A204.1 (cell line): Measurements from ENCODE around the gene ATXN7.

Source experiments
- FAIRE-seq: peaks from 2 replicates; lab custom pipeline; 2012; peaks lifted over from hg19 to GRCh38; lab: Jason Lieb, UNC

ATXN7 gene

GRCh38 chr3:63863150-63864007 lies at the start of gene ATXN7, which contains the start of gene THOC7:
TSS of gene ATXN7 (plus strand) at chr3:63863867. CDS start at chr3:63912599, 48,732 bp downstream.
TSS of gene THOC7 (minus strand) at chr3:63863805. CDS start at chr3:63863790, 15 bp downstream.
- no peak for FAIRE-seq

- no peak for FAIRE-seq
These were observed 49.4 kb upstream of the ATXN7 start for GRCh38 chr3:63814237-63814636.

GRCh38 chr3:63817225-63817624 lies 46.4 kb upstream of the ATXN7 start:
- FAIRE-seq = no peak

- FAIRE-seq = peak; percentile 74
These were observed 45.2 kb upstream of the ATXN7 start for GRCh38 chr3:63818282-63819150.

GRCh38 chr3:63819151-63819398 lies 44.6 kb upstream of the ATXN7 start, which contains the start of gene C3orf49:
TSS of gene C3orf49 (plus strand) at chr3:63819299. CDS start at chr3:63819472, 173 bp downstream.
- FAIRE-seq = no peak

GRCh38 chr3:63824309-63824708 lies 39.4 kb upstream of the ATXN7 start:
- FAIRE-seq = no peak

- no peak for FAIRE-seq
These were observed 33.1 kb upstream of the ATXN7 start for GRCh38 chr3:63830526-63830925.

GRCh38 chr3:63832395-63832794 lies 31.3 kb upstream of the ATXN7 start:
- FAIRE-seq = no peak

- no peak for FAIRE-seq
These were observed 22.0 kb upstream of the ATXN7 start for GRCh38 chr3:63841704-63842103.

- FAIRE-seq = no peak
These were observed 21.5 kb upstream of the ATXN7 start for GRCh38 chr3:63842127-63842526.

GRCh38 chr3:63845215-63845614 lies 18.5 kb upstream of the ATXN7 start:
- no peak for FAIRE-seq

GRCh38 chr3:63847718-63848450 lies 15.8 kb upstream of the ATXN7 start:
- no peak for FAIRE-seq

- no peak for FAIRE-seq
These were observed 14.5 kb upstream of the ATXN7 start for GRCh38 chr3:63849175-63849574.

GRCh38 chr3:63851287-63851686 lies 12.4 kb upstream of the ATXN7 start:
- no peak for FAIRE-seq

- no peak for FAIRE-seq
These were observed 10.6 kb upstream of the ATXN7 start for GRCh38 chr3:63853106-63853505.

GRCh38 chr3:63855333-63855940 lies 8.2 kb upstream of the ATXN7 start:
- FAIRE-seq = no peak

GRCh38 chr3:63857311-63857710 lies 6.4 kb upstream of the ATXN7 start:
- FAIRE-seq = no peak

- no peak for FAIRE-seq
These were observed 2.9 kb upstream of the ATXN7 start for GRCh38 chr3:63860776-63861175.

- no peak for FAIRE-seq
These were observed 2.4 kb upstream of the ATXN7 start for GRCh38 chr3:63861306-63861705.

- no peak for FAIRE-seq
These were observed 890 bp upstream of the ATXN7 start for GRCh38 chr3:63862804-63863149.

- FAIRE-seq = no peak
These were observed 619 bp downstream of the ATXN7 start for GRCh38 chr3:63864008-63864964.
